Right renal cortex interstitium (tissue), 3 donors: Measurements from ENCODE around the gene GBX2. TPM values are rescaled to one million over a fixed set of nuclear protein-coding genes. Genes with fewer than 3 reads are reported as not detected.
"Not testable (repeated sequence)": the region's sequence is repeated elsewhere in the genome, so short reads cannot be mapped to it uniquely, and the experiment has no call there.

Source experiments
- DNase-seq, 3 donors: peaks; one replicate each; pipeline ENCODE4 v3.0.0-alpha.2; 2013; ENCODE audit warnings: low read depth in 3 of 3, low spot score in 2 of 3
- polyA plus RNA-seq, 3 donors: library from polyadenylated mRNA; unstranded; fragments of 120-200 nt; gene quantifications; one replicate each; pipeline ENCODE4 v1.2.1, GENCODE V29; 2013; ENCODE audit not compliant: insufficient read length in 3 of 3

Gene GBX2
- polyA plus RNA-seq, 3 donors = 0.39 to 0.51 (median 0.41) TPM

- no peak for DNase-seq
These were observed 10.2 kb downstream of the GBX2 start for GRCh38 chr2:236157815-236158498.

GRCh38 chr2:236157366-236157765 lies 10.8 kb downstream of the GBX2 start:
- no peak for DNase-seq

- DNase-seq = no peak
These were observed 11.4 kb downstream of the GBX2 start for GRCh38 chr2:236156860-236157194.

- no peak for DNase-seq
These were observed 11.9 kb downstream of the GBX2 start for GRCh38 chr2:236156095-236156859.

GRCh38 chr2:236155406-236155805 lies 12.8 kb downstream of the GBX2 start:
- DNase-seq = no peak

- no peak for DNase-seq
These were observed 21.8 kb downstream of the GBX2 start for GRCh38 chr2:236146436-236146835.

- no peak for DNase-seq
These were observed 24.4 kb downstream of the GBX2 start for GRCh38 chr2:236143811-236144210.

- DNase-seq = not testable (repeated sequence)
These were observed 26.6 kb downstream of the GBX2 start for GRCh38 chr2:236141616-236142015.

GRCh38 chr2:236137066-236137465 lies 31.1 kb downstream of the GBX2 start:
- DNase-seq = no peak

GRCh38 chr2:236136538-236136937 lies 31.6 kb downstream of the GBX2 start:
- DNase-seq = no peak

GRCh38 chr2:236133410-236134012 lies 34.7 kb downstream of the GBX2 start:
- DNase-seq = no peak

GRCh38 chr2:236131073-236131692 lies 37.0 kb downstream of the GBX2 start:
- DNase-seq = no peak

GRCh38 chr2:236130349-236130998 lies 37.7 kb downstream of the GBX2 start:
- DNase-seq = no peak

GRCh38 chr2:236129935-236130334 lies 38.3 kb downstream of the GBX2 start:
- no peak for DNase-seq

GRCh38 chr2:236128321-236128720 lies 39.9 kb downstream of the GBX2 start:
- DNase-seq = no peak

GRCh38 chr2:236127010-236127409 lies 41.2 kb downstream of the GBX2 start:
- no peak for DNase-seq

- no peak for DNase-seq
These were observed 42.6 kb downstream of the GBX2 start for GRCh38 chr2:236125541-236125940.

GRCh38 chr2:236124182-236124893 lies 43.8 kb downstream of the GBX2 start:
- DNase-seq = no peak

- DNase-seq = no peak
These were observed 44.5 kb downstream of the GBX2 start for GRCh38 chr2:236123716-236124115.

- no peak for DNase-seq
These were observed 46.0 kb downstream of the GBX2 start for GRCh38 chr2:236122236-236122635.
